Measurements from ENCODE around the gene ZNF662.

DNA sequence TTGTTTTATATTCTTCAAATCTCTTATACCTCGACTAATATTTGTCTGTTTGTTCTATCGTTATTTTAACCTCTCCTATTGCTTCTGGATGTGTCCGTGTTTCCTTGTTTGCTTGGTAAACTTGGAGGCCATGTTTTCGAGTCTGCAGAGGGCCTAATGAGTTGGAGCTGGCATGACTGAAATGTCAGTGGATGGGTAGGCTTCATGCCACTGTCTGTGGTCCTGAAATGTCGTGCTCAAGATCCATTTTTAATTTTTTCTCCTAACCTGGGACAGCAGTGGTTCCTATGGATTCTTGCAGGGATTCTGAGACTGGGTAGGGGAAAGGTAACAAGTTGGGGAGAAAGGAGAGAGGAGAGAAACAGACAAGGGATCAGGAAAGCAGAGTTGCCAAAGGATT is 54.3 kb downstream of the ZNF662 start:
- TF ChIP-seq, protein P1, sequence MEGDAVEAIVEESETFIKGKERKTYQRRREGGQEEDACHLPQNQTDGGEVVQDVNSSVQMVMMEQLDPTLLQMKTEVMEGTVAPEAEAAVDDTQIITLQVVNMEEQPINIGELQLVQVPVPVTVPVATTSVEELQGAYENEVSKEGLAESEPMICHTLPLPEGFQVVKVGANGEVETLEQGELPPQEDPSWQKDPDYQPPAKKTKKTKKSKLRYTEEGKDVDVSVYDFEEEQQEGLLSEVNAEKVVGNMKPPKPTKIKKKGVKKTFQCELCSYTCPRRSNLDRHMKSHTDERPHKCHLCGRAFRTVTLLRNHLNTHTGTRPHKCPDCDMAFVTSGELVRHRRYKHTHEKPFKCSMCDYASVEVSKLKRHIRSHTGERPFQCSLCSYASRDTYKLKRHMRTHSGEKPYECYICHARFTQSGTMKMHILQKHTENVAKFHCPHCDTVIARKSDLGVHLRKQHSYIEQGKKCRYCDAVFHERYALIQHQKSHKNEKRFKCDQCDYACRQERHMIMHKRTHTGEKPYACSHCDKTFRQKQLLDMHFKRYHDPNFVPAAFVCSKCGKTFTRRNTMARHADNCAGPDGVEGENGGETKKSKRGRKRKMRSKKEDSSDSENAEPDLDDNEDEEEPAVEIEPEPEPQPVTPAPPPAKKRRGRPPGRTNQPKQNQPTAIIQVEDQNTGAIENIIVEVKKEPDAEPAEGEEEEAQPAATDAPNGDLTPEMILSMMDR (conservative IDR thresholded peaks at IDR 0.05; ENCODE audit: low read depth, low read length) = no peak
- no peak for TF ChIP-seq EZH2 (IDR thresholded peaks at IDR 0.05; ENCODE audit: low read length, unreplicated experiment)
- TF ChIP-seq EZH2phosphoT487 (IDR thresholded peaks at IDR 0.05; ENCODE audit: borderline replicate concordance, low read length) = no peak

All from PC-3 (cell line).